ENCODE measurements around the gene LEF1.

DNA sequence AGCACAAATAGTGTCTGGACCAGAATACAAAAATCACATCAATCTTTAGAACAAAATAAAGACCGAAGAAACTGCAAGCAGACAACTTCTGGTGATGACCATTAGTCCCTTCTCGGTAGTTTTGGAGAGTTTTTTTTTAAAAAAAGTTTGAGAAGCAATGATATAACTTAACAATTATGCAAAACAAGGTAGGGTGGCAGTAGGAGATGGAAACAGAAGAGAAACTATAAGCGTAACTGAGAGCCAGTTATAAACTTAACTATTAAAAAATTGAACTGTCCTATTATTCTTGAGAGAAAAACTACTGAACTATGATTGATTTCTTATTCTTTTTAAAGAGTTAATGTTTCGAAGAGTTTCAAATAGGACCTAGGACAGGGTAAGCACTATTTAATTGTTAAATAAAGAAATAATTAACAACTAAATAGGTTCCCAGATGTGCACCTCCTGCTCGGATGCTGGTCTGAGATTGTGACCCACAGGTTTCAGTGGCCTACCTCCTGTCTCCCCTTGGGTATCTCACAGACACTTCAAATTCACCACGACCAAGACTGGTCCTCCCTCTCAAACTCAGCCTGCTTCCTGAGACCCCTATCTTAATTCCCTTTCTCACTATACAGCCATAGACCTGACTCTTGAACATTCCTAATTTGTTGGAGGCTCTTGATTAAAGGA is 81.3 kb downstream of the LEF1 start:
- TF ChIP-seq CTCF (IDR thresholded peaks at IDR 0.05) = no peak
- no peak for TF ChIP-seq POLR2A (IDR thresholded peaks at IDR 0.05)
